HT1080 (cell line): ENCODE measurements around the gene NXN. TPM values are rescaled to one million over a fixed set of nuclear protein-coding genes. Genes with fewer than 3 reads are reported as not detected.
"Not testable (repeated sequence)": the region's sequence is repeated elsewhere in the genome, so short reads cannot be mapped to it uniquely, and the experiment has no call there.

Source experiments
- DNase-seq: peaks from one replicate; pipeline ENCODE4 v3.0.0-alpha.2; 2015; ENCODE audit warnings: low read depth
- total RNA-seq: library from RNA; depleted of rRNA; stranded (reverse); fragments of >200 nt; shearing (Covaris generic); gene quantifications from 2 replicates; pipeline ENCODE4 v1.2.3, GENCODE V29; 2014

NXN gene
- total RNA-seq, 1 experiment from 2014 or later: 3.5 TPM

GRCh38 chr17:956905-957304 is 22.7 kb downstream of the NXN start:
- DNase-seq: no peak

- no peak for DNase-seq
These were observed 25.0 kb downstream of the NXN start for GRCh38 chr17:954431-955164.

GRCh38 chr17:953767-954166 is 25.8 kb downstream of the NXN start:
- no peak for DNase-seq

- not testable (repeated sequence) for DNase-seq
These were observed 27.0 kb downstream of the NXN start for GRCh38 chr17:952592-952991.

- peak; percentile 51 for DNase-seq
These were observed 28.0 kb downstream of the NXN start for GRCh38 chr17:951325-952132.

GRCh38 chr17:949623-950303 is 29.8 kb downstream of the NXN start:
- DNase-seq: no peak

GRCh38 chr17:948284-948852 is 31.2 kb downstream of the NXN start:
- no peak for DNase-seq

GRCh38 chr17:946510-947236 is 32.9 kb downstream of the NXN start:
- DNase-seq: no peak

GRCh38 chr17:945672-946071 is 33.9 kb downstream of the NXN start:
- no peak for DNase-seq

- no peak for DNase-seq
These were observed 35.2 kb downstream of the NXN start for GRCh38 chr17:944266-944826.

- no peak for DNase-seq
These were observed 44.1 kb downstream of the NXN start for GRCh38 chr17:935485-935884.

GRCh38 chr17:933312-934073 is 46.1 kb downstream of the NXN start:
- DNase-seq: peak; percentile 86

GRCh38 chr17:930258-930657 is 49.3 kb downstream of the NXN start:
- no peak for DNase-seq

- DNase-seq: no peak
These were observed 50.0 kb downstream of the NXN start for GRCh38 chr17:929586-929985.

GRCh38 chr17:927611-928461 is 51.7 kb downstream of the NXN start:
- peak; percentile 84 for DNase-seq

- DNase-seq: no peak
These were observed 53.8 kb downstream of the NXN start for GRCh38 chr17:925817-926216.

GRCh38 chr17:924711-925475 is 54.7 kb downstream of the NXN start:
- no peak for DNase-seq

- not testable (repeated sequence) for DNase-seq
These were observed 55.3 kb downstream of the NXN start for GRCh38 chr17:924306-924705.
